HG03039 (cell line): Measurements from ENCODE around the gene OR1L4.

Source experiments
- ATAC-seq: cut with Tn5 transposase; IDR thresholded peaks from one replicate; pipeline ENCODE4 v1.9.1; 2021; ENCODE audit warnings: mild to moderate bottlenecking, moderate library complexity; ENCODE audit not compliant: unreplicated experiment

Gene OR1L4, protein sequence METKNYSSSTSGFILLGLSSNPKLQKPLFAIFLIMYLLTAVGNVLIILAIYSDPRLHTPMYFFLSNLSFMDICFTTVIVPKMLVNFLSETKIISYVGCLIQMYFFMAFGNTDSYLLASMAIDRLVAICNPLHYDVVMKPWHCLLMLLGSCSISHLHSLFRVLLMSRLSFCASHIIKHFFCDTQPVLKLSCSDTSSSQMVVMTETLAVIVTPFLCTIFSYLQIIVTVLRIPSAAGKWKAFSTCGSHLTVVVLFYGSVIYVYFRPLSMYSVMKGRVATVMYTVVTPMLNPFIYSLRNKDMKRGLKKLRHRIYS

GRCh38 chr9:122723690-122724089 is at the start of gene OR1L4:
Gene OR1L4 (plus strand): TSS chr9:122723990. CDS start chr9:122723990, 0 bp downstream.
- ATAC-seq: no peak

DNA sequence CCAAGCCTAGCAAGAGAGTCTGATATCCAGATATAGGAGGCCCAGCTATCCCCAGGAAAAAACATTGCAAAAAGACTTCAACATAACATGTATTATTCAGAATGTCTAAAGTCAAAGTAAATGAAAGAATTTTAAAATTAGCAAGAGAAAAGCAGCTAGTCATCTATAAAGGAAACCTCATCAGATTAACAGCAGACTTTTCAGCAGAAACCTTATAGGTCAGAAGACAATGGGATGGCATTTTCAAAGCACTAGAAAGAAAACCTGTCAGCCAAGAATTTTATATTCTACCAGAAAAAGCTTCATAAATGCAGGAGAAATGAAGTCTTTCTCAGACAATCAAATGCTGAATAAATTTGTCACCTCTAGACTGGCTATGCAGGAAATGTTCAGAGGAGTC is 38.9 kb upstream of the OR1L4 start:
- ATAC-seq: no peak

DNA sequence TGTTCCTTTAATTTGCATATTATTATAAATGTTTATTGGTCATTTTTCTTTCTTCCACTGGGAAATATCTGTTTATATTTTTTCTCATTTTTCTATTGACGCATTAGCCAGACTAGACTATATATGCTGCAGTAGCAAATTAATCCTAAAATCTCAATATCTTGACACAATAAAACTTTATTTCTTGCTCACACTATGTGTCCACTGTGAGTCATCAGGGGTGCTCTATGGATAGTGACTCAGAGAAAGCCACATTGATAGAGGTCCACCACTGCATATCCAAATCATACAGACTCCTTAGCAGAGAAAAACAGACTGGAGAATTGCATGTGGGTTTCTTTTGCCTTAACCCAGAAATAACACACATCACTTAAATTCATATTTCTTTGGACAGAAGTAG is 28.1 kb upstream of the OR1L4 start:
- ATAC-seq: no peak

GRCh38 chr9:122718038-122718437 is 5.8 kb upstream of the OR1L4 start:
- no peak for ATAC-seq

- no peak for ATAC-seq
These were observed 4.6 kb upstream of the OR1L4 start for GRCh38 chr9:122719218-122719617.

DNA sequence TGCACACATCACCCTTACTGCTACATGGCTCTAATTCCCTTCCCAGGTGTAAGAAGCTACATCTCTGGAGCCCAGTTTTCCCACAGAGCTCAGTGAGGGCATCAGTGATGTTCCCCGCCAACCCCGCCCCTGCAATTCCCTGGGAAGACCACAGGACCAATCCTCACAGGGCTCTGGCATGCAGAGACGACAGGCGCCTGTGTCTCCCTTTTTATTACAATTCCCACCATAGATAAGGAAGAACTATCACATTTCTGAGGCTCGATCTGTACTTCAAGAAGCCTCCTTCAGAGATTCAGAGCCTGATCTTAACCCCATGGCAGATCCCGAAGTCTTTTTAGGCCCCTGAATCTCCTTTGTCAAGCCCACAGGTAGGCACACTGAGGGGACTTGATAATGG is 18.2 kb downstream of the OR1L4 start, which contains the start of gene OR1L6:
OR1L6 (plus strand) TSS at position 301 of the 400 bp plus-strand sequence. CDS start 7,545 bp downstream, outside the sequence.
- ATAC-seq: no peak

DNA sequence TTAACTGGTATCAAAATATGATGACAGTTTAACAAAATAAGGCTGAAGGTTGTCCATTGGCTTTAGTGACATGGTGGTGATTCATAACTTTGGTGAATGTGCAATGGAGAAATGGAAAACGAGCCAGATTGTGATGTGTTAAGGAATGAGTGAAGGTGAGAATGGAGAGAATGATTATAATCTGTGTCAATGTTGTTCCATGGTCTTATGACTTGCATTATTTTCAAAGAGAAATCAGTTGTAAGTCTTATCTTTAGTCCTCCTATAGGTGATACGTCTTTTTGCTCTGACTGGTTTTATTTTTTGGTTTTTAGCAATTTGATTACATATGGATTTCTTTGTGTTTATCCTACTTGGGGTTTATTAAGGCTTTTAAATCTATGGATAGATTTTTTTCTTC is 31.0 kb downstream of the OR1L4 start:
- ATAC-seq: no peak

DNA sequence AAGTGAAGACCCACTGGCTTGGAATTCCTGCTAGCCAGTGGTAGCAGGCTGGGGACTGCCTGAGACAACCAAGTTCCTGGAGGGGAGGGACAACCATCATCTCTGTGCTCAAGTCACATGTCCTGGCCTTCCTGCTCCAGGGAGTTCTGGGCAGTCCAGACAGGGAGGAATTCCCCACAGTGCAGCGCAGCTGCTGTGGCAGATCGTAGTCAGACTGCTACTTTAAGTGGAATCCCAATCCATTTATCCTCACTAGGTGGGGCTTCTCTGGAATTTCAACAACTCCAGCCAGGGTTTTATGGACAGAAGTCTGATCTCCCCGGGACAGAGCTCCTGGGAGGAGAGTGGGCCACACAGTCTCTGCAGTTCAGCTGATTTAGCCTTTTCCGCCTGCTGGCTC is 44.0 kb downstream of the OR1L4 start:
- ATAC-seq: no peak
